ENCODE data around the gene RAD51B.

RAD51B gene

GRCh38 chr14:68554231-68554630 lies 734.7 kb downstream of the RAD51B start:
- peaks cover 32% of the 10 kb centered on the region for H3K4me1 Mint-ChIP-seq
- peak overlapping the region; percentile 68 for H3K27ac Mint-ChIP-seq
- no peak overlapping the region for H3K4me3 Mint-ChIP-seq
- no peaks in the 10 kb centered on the region for H3K36me3 Mint-ChIP-seq
- ATAC-seq: no peak
- no peaks in the 10 kb centered on the region for H3K27me3 Mint-ChIP-seq
- H3K9me3 Mint-ChIP-seq: no peaks in the 10 kb centered on the region

GRCh38 chr14:68556253-68556652 lies 736.7 kb downstream of the RAD51B start:
- H3K9me3 Mint-ChIP-seq: no peaks in the 10 kb centered on the region
- ATAC-seq: no peak
- H3K4me3 Mint-ChIP-seq: no peak overlapping the region
- H3K27ac Mint-ChIP-seq: peak overlapping the region; percentile 1
- no peaks in the 10 kb centered on the region for H3K27me3 Mint-ChIP-seq
- H3K36me3 Mint-ChIP-seq: no peaks in the 10 kb centered on the region
- peaks cover 32% of the 10 kb centered on the region for H3K4me1 Mint-ChIP-seq

GRCh38 chr14:68557648-68558047 lies 738.1 kb downstream of the RAD51B start:
- H3K4me3 Mint-ChIP-seq: no peak overlapping the region
- no peak overlapping the region for H3K27ac Mint-ChIP-seq
- no peaks in the 10 kb centered on the region for H3K9me3 Mint-ChIP-seq
- no peaks in the 10 kb centered on the region for H3K27me3 Mint-ChIP-seq
- ATAC-seq: no peak
- H3K36me3 Mint-ChIP-seq: no peaks in the 10 kb centered on the region
- H3K4me1 Mint-ChIP-seq: peaks cover 25% of the 10 kb centered on the region

GRCh38 chr14:68558096-68558495 lies 738.5 kb downstream of the RAD51B start:
- no peak for ATAC-seq
- Mint-ChIP-seq H3K27ac (peak overlapping the region; percentile 8), H3K4me3 (no peak overlapping the region), H3K27me3 (no peaks in the 10 kb centered on the region), H3K36me3 (no peaks in the 10 kb centered on the region), H3K4me1 (peaks cover 24% of the 10 kb centered on the region), H3K9me3 (no peaks in the 10 kb centered on the region)

GRCh38 chr14:68559949-68560348 lies 740.4 kb downstream of the RAD51B start:
- Mint-ChIP-seq H3K27me3 (no peaks in the 10 kb centered on the region), H3K27ac (no peak overlapping the region), H3K4me3 (no peak overlapping the region), H3K9me3 (no peaks in the 10 kb centered on the region), H3K36me3 (no peaks in the 10 kb centered on the region), H3K4me1 (peaks cover 15% of the 10 kb centered on the region)
- ATAC-seq: no peak

GRCh38 chr14:68561531-68562007 lies 742.0 kb downstream of the RAD51B start:
- Mint-ChIP-seq H3K4me3 (no peak overlapping the region), H3K27me3 (no peaks in the 10 kb centered on the region), H3K9me3 (no peaks in the 10 kb centered on the region), H3K36me3 (no peaks in the 10 kb centered on the region), H3K4me1 (peaks cover 7% of the 10 kb centered on the region), H3K27ac (peak overlapping the region; percentile 44)
- ATAC-seq: no peak

GRCh38 chr14:68562911-68563250 lies 743.3 kb downstream of the RAD51B start:
- no peaks in the 10 kb centered on the region for H3K27me3 Mint-ChIP-seq
- no peak for ATAC-seq
- no peaks in the 10 kb centered on the region for H3K36me3 Mint-ChIP-seq
- H3K4me3 Mint-ChIP-seq: no peak overlapping the region
- no peaks in the 10 kb centered on the region for H3K9me3 Mint-ChIP-seq
- peaks cover 7% of the 10 kb centered on the region for H3K4me1 Mint-ChIP-seq
- H3K27ac Mint-ChIP-seq: no peak overlapping the region

- Mint-ChIP-seq H3K4me1 (peaks cover 7% of the 10 kb centered on the region), H3K27ac (peak overlapping the region; percentile 4), H3K36me3 (no peaks in the 10 kb centered on the region), H3K9me3 (no peaks in the 10 kb centered on the region), H3K4me3 (no peak overlapping the region), H3K27me3 (no peaks in the 10 kb centered on the region)
- ATAC-seq: no peak
Measured at GRCh38 chr14:68563251-68564131, 743.9 kb downstream of the RAD51B start.

- peaks cover 11% of the 10 kb centered on the region for H3K4me1 Mint-ChIP-seq
- no peaks in the 10 kb centered on the region for H3K36me3 Mint-ChIP-seq
- no peak for ATAC-seq
- H3K9me3 Mint-ChIP-seq: no peaks in the 10 kb centered on the region
- H3K27me3 Mint-ChIP-seq: no peaks in the 10 kb centered on the region
- no peak overlapping the region for H3K4me3 Mint-ChIP-seq
- peak overlapping the region; percentile 39 for H3K27ac Mint-ChIP-seq
Measured at GRCh38 chr14:68564191-68564825, 744.7 kb downstream of the RAD51B start.

GRCh38 chr14:68564826-68565759 lies 745.5 kb downstream of the RAD51B start:
- no peaks in the 10 kb centered on the region for H3K27me3 Mint-ChIP-seq
- ATAC-seq: no peak
- H3K9me3 Mint-ChIP-seq: no peaks in the 10 kb centered on the region
- H3K27ac Mint-ChIP-seq: peak overlapping the region; percentile 39
- no peaks in the 10 kb centered on the region for H3K36me3 Mint-ChIP-seq
- peaks cover 11% of the 10 kb centered on the region for H3K4me1 Mint-ChIP-seq
- no peak overlapping the region for H3K4me3 Mint-ChIP-seq

- no peak overlapping the region for H3K4me3 Mint-ChIP-seq
- no peak for ATAC-seq
Measured at GRCh38 chr14:68566075-68566474, 746.5 kb downstream of the RAD51B start.

GRCh38 chr14:68568907-68569897 lies 749.6 kb downstream of the RAD51B start:
- H3K9me3 Mint-ChIP-seq: no peaks in the 10 kb centered on the region
- H3K36me3 Mint-ChIP-seq: no peaks in the 10 kb centered on the region
- H3K27ac Mint-ChIP-seq: peak overlapping the region; percentile 28
- no peak for ATAC-seq
- H3K4me1 Mint-ChIP-seq: peaks cover 9% of the 10 kb centered on the region
- H3K27me3 Mint-ChIP-seq: no peaks in the 10 kb centered on the region
- H3K4me3 Mint-ChIP-seq: no peak overlapping the region

More at GRCh38 chr14:68566075-68566474, 746.5 kb downstream of the RAD51B start:
- H3K9me3 Mint-ChIP-seq: no peaks in the 10 kb centered on the region
- no peaks in the 10 kb centered on the region for H3K27me3 Mint-ChIP-seq
- peaks cover 11% of the 10 kb centered on the region for H3K4me1 Mint-ChIP-seq
- H3K36me3 Mint-ChIP-seq: no peaks in the 10 kb centered on the region
- no peak overlapping the region for H3K27ac Mint-ChIP-seq

- no peak for ATAC-seq
- Mint-ChIP-seq H3K9me3 (no peaks in the 10 kb centered on the region), H3K36me3 (no peaks in the 10 kb centered on the region), H3K27me3 (no peaks in the 10 kb centered on the region), H3K27ac (no peak overlapping the region), H3K4me3 (no peak overlapping the region), H3K4me1 (peaks cover 9% of the 10 kb centered on the region)
Measured at GRCh38 chr14:68569970-68570409, 750.4 kb downstream of the RAD51B start.

GRCh38 chr14:68571114-68571591 lies 751.6 kb downstream of the RAD51B start:
- no peak for ATAC-seq
- Mint-ChIP-seq H3K27me3 (no peaks in the 10 kb centered on the region), H3K4me1 (peaks cover 14% of the 10 kb centered on the region), H3K4me3 (no peak overlapping the region), H3K27ac (no peak overlapping the region), H3K36me3 (no peaks in the 10 kb centered on the region), H3K9me3 (no peaks in the 10 kb centered on the region)
